HL-60 (cell line): ENCODE results near the gene SGMS1.

Source experiments
- GABPA ChIP-seq: IDR thresholded peaks from 2 replicates; pipeline ENCODE4 v1.6.1; 2012; ENCODE audit warnings: low read depth
- POLR2AphosphoS5 ChIP-seq: IDR thresholded peaks from 2 replicates; pipeline ENCODE4 v1.6.1; 2012; ENCODE audit warnings: low read depth
- TF ChIP-seq, protein P1 (sequence below): IDR thresholded peaks from one replicate; pipeline ENCODE4 v1.5.1; 2011; ENCODE audit warnings: low read length, control low read depth, inconsistent platforms; ENCODE audit not compliant: insufficient read depth
- TF ChIP-seq, protein P2 (sequence below): IDR thresholded peaks from 2 replicates; pipeline ENCODE4 v1.6.1; 2012; ENCODE audit warnings: low read depth; ENCODE audit not compliant: insufficient replicate concordance

DNA sequence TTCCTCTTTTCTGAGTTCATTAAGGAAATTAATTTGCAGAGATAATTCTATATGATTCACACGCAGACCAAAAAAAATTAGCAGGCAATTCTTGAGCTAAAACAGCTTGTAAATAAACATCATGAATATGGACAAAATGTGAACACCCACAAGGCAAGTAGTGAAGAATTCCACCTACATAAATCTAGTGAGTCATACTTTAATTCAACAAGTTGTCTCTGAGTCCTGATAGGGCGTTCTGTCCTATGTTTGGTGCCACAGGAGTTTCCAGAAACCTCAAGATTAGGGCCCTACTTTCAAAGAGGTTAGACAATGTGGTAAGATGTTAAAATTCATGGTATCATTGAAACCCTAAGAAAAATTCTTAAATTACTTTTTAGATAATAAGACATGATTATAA is 122.3 kb downstream of the SGMS1 start:
- TF ChIP-seq, protein P1, sequence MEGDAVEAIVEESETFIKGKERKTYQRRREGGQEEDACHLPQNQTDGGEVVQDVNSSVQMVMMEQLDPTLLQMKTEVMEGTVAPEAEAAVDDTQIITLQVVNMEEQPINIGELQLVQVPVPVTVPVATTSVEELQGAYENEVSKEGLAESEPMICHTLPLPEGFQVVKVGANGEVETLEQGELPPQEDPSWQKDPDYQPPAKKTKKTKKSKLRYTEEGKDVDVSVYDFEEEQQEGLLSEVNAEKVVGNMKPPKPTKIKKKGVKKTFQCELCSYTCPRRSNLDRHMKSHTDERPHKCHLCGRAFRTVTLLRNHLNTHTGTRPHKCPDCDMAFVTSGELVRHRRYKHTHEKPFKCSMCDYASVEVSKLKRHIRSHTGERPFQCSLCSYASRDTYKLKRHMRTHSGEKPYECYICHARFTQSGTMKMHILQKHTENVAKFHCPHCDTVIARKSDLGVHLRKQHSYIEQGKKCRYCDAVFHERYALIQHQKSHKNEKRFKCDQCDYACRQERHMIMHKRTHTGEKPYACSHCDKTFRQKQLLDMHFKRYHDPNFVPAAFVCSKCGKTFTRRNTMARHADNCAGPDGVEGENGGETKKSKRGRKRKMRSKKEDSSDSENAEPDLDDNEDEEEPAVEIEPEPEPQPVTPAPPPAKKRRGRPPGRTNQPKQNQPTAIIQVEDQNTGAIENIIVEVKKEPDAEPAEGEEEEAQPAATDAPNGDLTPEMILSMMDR = no peak
- TF ChIP-seq, protein P2, sequence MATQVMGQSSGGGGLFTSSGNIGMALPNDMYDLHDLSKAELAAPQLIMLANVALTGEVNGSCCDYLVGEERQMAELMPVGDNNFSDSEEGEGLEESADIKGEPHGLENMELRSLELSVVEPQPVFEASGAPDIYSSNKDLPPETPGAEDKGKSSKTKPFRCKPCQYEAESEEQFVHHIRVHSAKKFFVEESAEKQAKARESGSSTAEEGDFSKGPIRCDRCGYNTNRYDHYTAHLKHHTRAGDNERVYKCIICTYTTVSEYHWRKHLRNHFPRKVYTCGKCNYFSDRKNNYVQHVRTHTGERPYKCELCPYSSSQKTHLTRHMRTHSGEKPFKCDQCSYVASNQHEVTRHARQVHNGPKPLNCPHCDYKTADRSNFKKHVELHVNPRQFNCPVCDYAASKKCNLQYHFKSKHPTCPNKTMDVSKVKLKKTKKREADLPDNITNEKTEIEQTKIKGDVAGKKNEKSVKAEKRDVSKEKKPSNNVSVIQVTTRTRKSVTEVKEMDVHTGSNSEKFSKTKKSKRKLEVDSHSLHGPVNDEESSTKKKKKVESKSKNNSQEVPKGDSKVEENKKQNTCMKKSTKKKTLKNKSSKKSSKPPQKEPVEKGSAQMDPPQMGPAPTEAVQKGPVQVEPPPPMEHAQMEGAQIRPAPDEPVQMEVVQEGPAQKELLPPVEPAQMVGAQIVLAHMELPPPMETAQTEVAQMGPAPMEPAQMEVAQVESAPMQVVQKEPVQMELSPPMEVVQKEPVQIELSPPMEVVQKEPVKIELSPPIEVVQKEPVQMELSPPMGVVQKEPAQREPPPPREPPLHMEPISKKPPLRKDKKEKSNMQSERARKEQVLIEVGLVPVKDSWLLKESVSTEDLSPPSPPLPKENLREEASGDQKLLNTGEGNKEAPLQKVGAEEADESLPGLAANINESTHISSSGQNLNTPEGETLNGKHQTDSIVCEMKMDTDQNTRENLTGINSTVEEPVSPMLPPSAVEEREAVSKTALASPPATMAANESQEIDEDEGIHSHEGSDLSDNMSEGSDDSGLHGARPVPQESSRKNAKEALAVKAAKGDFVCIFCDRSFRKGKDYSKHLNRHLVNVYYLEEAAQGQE = no peak
- TF ChIP-seq POLR2AphosphoS5 (no peak), GABPA (no peak)
